PC-3 (cell line): Measurements from ENCODE around the gene LRRC8E.

Experiments used
- CTCF ChIP-seq: fragments of 300-600 bp; sonication (generic); conservative IDR thresholded peaks from 2 replicates; pipeline ENCODE4 v1.5.1; 2017; ENCODE audit warnings: antibody characterized with exemption, low read depth, mild to moderate bottlenecking, low read length
- EZH2 ChIP-seq: fragments of 300-600 bp; sonication (generic); IDR thresholded peaks from one replicate; pipeline ENCODE4 v1.6.1; 2017; ENCODE audit warnings: antibody characterized with exemption, mild to moderate bottlenecking, low read length; ENCODE audit not compliant: unreplicated experiment

GRCh38 chr19:7904074-7905020 is 16.0 kb downstream of the LRRC8E start:
- no peak for TF ChIP-seq CTCF
- TF ChIP-seq EZH2: no peak
